NCI-H524 (cell line): ENCODE results near the gene GSTO1.

Experiments
- DNase-seq, 2 experiments: peaks; one replicate each; lab custom pipeline; 2025; lab: John Stamatoyannopoulos, UW

The GSTO1 gene

DNA sequence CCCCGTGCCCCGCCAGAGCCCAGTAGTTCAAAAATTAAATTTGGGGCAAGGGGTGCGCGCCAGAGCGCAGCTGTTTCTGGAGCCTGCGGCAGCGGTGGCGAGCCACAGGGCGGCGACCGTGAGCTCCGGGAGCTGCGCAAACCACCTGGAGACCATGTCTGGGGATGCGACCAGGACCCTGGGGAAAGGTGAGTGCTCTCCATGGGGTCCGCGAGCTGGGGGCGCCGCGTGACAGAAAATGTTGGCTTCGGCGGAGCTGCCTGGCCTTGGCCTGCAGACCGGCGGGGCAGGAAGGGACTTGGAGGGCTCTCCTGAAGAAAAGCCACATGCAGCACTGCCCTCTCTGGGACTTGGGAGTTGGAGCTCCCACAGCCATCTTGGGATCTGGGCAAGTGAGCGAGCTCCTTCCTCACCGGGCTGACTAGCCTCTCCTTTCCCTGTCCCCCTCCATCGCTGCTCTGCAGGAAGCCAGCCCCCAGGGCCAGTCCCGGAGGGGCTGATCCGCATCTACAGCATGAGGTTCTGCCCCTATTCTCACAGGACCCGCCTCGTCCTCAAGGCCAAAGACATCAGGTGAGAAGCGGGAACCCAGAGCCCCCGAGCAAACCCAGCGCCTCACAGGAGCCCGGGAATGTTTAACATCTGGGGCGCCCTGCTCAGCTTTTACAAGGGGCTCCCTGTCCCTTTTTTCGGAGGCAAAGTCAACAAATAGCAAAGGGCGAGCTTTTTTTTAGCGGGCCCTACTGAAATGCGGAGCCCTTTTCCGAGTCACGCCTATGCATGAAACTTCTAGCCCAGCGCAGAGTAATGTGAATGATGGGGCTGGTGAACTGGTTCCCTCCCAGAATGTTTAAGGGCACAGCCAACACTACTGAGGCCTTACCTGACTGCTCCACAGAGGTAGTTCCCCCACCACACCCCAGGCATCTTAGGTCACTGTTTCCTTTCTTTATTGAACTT, 20.4 kb downstream of the GSTO1 start:
- no peak for DNase-seq

GRCh38 chr10:104276192-104276591, 21.5 kb downstream of the GSTO1 start:
- no peak for DNase-seq

- DNase-seq = no peak
Observed at GRCh38 chr10:104277785-104278184, 23.1 kb downstream of the GSTO1 start.

GRCh38 chr10:104279550-104280259, 25.0 kb downstream of the GSTO1 start:
- DNase-seq = no peak

GRCh38 chr10:104281694-104282093, 27.0 kb downstream of the GSTO1 start:
- no peak for DNase-seq

GRCh38 chr10:104284846-104285245, 30.2 kb downstream of the GSTO1 start:
- DNase-seq = no peak

GRCh38 chr10:104286939-104287338, 32.2 kb downstream of the GSTO1 start:
- no peak for DNase-seq

DNA sequence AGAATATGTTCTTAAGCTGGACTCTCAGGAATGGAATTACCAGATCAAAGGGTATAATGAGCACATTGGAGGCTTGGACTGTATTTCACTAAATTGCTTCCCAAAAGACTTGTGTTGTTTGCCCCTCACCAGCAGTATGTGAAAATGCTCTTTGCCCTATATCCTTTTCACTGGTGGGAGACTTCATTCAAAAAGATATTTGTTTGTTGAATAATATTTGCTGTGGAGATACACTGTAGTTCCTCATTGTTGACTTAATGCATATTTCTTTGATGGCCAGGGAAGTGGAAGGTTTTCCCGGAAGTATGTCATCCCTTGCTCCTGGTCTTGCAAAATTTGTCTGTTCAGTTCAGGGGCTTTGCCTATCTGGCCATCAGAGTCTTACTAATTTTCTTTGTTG, 33.7 kb downstream of the GSTO1 start:
- DNase-seq = no peak

GRCh38 chr10:104291439-104291951, 36.8 kb downstream of the GSTO1 start:
- DNase-seq = peak; percentile 18 to 61

GRCh38 chr10:104293011-104293410, 38.3 kb downstream of the GSTO1 start:
- no peak for DNase-seq

DNA sequence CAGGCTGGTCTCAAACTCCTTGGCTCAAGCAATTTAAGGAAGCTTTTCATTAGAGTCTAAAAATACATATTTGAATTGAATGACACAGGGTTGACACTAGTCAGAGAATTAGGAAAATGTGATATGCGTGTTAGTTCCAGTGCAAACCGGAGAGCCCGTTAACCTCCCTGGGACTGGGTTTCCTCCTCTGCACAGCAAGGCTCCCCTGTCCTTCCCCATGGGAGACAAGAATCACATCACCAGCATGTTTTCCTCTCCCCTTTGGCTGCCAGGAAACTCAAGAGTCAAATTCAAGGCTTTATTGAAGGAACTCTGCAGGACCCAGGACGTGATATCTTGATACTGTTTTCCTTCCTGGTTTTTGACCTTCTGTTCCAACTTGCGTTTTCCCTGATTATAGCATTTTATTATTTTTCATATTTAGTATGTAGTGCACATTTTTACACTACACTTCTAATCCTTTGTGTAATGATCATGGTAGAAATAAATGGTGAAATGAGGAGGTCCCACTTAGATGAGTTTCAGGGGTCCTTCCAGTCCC, 39.2 kb downstream of the GSTO1 start:
- no peak for DNase-seq

GRCh38 chr10:104296687-104297436, 42.2 kb downstream of the GSTO1 start:
- DNase-seq = no peak

DNA sequence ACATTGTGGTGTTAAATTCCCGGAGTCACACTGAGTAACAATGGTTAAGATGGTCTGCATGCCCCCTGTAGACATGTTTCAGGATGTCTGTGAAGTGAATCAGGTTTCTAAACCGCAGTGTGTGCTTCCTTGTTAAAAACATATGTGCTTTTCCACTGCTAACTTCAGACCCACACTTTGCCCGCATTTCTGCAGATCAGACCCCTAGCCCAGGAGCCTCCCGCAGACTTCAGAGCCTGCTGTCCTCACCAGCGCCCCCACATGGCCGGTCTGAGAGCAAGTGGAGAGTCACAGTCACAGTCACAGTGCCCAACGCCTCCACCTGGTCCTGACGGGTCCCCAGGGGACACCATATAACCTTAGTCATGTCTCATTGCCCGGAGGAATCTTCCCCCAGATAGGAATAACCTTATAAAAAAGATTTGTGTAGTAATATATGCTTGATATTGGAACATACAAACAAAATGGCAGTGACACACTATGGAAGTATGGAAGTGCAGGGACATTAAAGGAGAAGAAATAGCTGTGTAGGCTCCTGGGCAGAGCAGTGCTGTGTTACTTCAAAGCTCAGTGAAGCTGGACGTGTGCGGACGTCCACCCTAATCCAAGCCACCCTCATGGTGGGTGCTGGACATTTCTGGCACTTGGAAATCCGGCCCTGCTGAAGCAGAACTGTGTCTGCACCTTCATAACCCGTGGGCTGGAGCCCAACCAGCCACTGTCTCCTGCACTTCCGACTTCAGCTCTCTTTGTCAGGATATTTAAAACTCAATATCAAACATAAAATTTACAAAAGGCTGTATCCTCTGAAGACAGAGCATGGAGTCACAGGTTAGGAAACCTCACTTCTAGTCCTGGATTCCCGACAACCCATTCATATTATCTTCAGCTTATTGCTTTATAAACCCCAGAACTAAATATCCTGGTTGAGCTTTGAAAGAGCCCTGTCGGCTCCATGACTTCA, 43.3 kb downstream of the GSTO1 start:
- no peak for DNase-seq

GRCh38 chr10:104299031-104299904, 44.6 kb downstream of the GSTO1 start:
- DNase-seq = no peak

GRCh38 chr10:104300002-104300735, 45.5 kb downstream of the GSTO1 start:
- no peak for DNase-seq

DNA sequence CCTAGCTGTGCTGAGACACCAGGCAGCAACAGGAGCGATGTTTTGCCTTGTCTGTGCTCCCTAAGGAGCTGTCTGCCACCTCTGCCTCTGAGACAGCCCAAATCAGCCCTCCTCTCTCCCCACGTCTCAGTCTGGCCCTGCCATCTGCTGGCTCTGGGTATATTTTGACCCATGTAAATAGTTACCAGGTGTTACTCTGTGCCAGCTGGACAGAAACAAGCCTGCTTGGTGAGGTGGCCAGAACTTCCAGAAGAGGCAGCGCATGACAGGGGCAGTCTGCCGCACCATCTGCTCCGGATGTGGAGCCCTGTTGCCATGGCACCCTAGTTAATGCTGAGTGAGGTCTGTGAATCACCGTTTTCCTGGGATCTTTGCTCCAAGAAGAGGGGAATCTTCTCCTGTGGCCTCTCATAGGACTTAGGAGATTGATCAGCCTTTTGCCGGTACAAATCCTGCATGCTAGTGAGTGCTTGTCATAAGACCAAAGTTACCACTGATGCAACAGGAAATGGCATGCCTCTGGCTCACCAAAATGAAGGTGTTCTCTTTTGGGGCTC, 46.1 kb downstream of the GSTO1 start:
- peak; percentile 88 to 94 for DNase-seq

GRCh38 chr10:104301907-104302690, 47.4 kb downstream of the GSTO1 start:
- DNase-seq = no peak
